ENCODE results near the gene INSC.

INSC gene

DNA sequence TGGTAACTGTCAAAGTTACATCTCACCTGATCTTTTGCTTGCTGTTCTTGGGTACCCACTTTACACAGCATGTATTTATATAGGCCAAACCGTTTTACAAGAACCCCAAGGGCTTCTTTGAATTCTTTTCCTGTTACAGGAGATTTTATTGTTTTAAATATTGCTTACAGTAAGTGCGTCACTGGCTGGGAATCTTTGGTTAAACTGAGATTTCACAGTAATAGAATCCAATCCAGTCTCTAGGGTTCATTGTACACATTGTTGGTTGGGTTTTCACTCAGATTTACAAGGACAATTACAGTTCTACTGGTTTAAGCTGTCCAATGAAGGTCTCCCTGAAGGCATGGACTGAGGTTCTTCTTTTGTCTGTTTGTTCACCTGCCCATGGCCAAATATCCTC is 171.7 kb downstream of the INSC start:
- no peak for DNase-seq (ENCODE audit: low read depth in 1 of 2, low spot score in 1 of 2)

- no peak for DNase-seq (ENCODE audit: low read depth in 1 of 2, low spot score in 1 of 2)
Observed at GRCh38 chr11:15288863-15289262, 174.1 kb downstream of the INSC start.

DNA sequence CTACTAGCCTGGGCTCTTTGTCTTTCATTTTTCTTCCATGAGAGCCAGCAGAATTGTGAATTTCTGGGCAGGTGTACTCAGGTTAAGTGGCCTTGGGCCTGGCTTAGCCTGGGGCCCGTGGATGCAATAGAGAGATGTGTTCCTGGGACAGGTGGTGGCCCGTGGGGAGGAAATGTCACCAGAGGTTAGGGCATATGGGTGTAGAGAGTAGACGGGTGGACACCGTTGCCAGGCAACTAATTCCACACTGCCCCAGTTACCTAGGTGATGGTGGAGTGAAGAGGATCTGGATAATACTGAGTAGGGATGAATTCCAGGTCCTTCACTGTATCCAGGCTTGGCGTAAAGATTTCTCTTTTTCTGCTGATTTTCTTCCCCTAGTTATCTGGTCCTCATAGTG is 175.0 kb downstream of the INSC start:
- DNase-seq (ENCODE audit: low read depth in 1 of 2, low spot score in 1 of 2) = no peak

GRCh38 chr11:15291885-15292284 is 177.2 kb downstream of the INSC start:
- no peak for DNase-seq (ENCODE audit: low read depth in 1 of 2, low spot score in 1 of 2)

DNA sequence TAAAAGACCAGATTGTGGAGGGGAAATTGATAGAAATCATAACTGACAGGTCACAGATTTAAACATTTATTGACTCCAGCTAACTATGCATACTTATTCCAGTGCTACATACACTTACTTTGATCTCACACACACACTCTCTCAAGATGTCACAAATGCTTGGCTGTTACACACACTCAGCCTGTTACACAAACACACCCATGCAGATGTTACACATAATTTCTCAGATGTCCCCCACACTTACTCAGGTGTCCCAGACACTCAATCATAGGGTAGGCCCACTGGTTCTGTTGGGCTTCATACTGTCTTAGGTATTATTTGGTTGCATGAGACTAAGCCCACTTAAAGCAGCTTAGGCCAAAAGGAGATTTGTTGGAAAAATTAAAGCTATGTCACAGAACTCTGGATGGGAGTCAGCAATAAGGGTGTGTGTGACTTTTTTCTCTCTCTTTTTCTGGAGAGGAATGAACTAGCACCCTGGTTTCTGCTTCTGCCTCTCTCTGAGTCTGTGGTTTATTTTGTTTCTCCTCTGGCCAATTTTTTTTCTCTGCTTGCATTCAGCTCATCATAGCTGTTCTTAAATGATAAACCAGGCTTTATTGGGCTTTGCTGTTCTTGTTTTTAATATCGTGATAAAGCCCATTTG is 179.4 kb downstream of the INSC start:
- no peak for DNase-seq (ENCODE audit: low read depth in 1 of 2, low spot score in 1 of 2)

GRCh38 chr11:15295695-15296094 is 181.0 kb downstream of the INSC start:
- DNase-seq (ENCODE audit: low read depth in 1 of 2, low spot score in 1 of 2) = no peak

Data from activated T-helper 1 cell treated with anti-CD3 and anti-CD28 coated beads, Interleukin-2, amount 50 U/mL, for 16 hours (primary cell).